GM18907 (cell line): Measurements from ENCODE around the gene ZNF487.
"Not testable (repeated sequence)": the region's sequence is repeated elsewhere in the genome, so short reads cannot be mapped to it uniquely, and the experiment has no call there.

ENCODE experiments used
- ATAC-seq: cut with Tn5 transposase; IDR thresholded peaks from one replicate; pipeline ENCODE4 v1.9.1; 2021; ENCODE audit warnings: mild to moderate bottlenecking, moderate library complexity; ENCODE audit not compliant: unreplicated experiment

Gene ZNF487

DNA sequence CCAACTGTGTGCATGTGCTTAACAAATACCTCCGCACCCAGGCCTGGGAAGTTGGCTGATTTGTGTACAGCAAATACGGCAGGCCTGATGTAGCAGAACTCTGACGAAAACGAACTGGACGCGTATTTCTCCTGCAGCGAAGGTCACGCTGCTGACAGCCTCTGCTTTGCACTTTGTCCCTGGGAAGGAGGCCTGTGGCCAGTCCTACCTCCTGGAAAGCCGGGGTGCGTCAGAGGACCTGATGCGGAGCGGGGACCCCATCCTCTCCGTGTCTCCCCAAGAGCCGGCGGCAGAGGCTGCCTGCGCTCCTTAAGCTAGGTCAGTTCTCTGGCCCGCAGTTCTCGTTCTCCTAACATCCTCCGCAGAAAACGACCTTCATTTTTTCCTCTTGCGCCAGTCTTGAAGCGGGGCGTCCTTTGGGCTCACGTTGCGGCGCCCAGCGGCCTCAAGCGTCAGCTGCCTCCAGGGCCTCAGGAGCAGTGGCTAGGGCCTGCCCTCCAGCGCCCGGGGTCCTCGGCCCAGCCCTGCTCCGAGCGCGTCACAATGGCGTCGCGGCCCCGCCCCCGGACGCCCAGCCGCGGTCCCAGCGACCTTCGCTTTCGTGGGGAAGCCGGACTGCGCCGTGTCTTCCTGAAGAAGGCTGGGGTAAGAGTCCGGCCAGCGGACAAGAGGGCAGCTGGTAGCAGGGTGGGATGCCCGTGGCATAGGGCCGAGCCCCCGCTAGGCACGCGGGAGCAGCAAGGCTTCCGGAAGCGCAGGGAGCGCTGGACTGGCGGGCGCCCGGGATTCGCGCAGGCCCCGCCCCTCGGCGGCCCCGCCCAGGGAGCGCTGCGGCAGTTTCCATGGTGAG, at the start of gene ZNF487:
TSS of gene ZNF487 (plus strand) at position 821 of the 850 bp plus-strand sequence. CDS start 38,703 bp downstream, outside the sequence.
- ATAC-seq: peak; percentile 98

DNA sequence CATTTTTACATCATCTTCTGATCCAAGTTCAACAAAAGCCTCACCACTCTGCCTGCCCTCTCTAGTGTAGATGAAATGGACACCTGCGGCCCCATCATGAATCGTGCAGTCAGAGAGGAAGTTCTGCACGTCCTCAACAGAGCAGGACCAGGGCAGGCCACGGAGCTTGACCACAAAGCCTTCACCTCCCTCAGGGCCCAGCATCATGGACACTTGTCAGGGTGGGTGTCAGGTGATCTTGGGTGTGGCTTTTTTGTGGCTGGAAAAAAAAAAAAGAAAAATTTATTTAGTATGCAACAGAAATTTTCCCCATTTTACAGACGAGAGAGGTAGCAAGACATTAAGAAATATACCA, 49.3 kb upstream of the ZNF487 start:
- no peak for ATAC-seq

DNA sequence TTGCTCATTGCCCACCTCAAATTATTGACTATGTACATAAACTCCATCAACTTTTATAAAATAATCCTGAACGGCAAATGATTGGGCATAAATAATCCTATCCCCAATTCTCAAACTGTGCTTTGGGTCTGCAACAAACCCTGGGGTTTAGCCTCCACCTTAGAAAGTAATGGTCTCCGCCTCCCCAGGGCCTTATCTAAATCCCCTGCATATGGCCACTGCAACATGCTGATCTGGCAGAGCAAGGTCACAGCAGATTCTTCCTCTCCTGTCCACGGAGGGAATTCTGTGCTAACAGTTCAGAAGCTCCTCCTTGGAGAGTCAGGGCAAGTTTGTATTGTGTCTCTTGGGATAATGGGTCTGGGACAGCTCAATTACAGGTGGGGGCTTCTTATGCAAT, 47.0 kb upstream of the ZNF487 start:
- ATAC-seq: no peak

DNA sequence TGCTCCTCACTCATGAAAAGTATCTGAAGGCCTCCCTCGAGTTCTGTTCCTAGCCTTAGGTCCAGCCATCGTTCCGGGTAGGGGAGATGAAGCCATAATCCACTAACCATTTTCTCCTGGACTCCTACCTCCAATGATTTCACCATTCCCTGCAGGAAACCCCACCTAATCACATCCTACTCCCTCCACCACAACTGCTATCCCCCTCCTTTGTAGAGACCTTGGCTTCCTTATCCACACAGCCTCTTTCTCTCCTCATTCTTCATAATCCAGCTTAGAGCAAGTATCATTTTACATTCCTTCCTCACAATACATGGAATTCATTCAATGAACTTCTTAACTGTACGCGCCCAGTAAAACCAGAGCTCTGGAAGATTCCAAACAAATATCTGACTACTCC, 46.6 kb upstream of the ZNF487 start:
- no peak for ATAC-seq

DNA sequence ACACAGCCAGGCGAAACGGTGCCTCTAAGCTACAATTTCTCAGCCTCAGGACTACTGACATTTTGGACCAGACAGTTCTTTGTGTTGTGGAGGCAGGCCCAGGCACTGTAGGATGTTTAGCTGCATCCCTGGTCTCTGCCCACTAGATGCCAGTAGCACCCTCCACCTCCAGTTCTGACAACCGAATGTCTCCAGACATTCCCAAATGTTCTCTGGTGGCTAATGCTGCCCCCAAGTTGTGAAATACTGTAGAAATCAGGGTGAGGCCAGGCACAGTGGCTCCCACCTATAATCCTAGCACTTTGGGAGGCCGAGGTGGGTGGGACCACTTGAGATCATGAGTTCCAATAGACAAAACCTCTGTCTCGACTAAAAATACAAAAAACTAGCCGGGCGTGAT, 46.2 kb upstream of the ZNF487 start:
- ATAC-seq: no peak

DNA sequence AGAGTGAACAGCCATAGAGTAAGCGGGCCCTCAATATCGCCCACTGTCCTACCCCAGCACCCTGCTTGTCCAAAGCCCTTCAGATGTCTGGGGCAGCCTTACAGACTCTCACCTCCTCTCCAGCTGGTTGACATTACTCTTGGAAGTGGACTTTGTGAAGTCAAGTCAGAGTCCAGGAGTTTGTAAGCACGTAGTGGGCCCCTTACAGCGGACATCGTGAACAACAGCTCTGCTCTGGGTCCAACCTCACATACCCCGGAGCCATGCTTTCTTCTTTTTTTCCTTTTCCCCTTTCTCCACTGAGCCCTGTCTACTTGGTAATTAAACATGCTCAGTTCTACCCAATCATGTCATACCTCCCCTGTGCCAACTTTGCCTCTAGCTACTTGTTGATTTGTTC, 45.4 kb upstream of the ZNF487 start:
- ATAC-seq: no peak

DNA sequence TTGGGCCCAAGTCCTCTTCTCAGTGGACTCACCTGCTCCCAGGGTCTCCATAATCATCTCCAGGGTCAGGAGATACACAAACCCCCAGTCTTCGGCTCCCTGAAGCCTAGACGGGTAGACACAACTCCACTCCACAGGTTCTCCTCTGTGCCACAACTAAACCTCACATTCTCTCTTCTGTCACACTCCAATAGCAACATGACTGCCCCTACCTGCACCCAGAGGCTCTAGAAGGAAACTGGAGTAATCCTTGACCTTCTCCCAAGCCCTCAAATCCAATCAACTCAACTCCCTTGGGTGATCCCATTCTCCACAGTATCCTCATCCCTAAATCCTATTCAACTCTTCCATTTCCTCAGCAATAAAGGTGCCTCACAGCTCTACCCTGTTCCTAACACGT, 44.2 kb upstream of the ZNF487 start:
- ATAC-seq: no peak

DNA sequence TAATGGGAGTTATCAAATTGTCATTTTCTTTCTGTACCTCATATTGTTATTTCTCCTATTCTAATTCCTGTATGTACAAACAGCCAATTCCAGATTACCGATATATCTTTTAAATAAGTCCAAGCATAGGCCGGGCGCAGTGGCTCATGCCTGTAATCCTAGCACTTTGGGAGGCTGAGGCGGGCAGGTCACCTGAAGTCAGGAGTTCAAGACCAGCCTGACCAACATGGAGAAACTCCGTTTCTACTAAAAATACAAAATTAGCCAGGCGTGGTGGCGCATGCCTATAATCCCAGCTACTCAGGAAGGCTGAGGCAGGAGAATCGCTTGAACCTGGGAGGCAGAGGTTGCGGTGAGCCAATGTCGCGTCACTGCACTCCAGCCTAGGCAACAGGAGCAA, 43.7 kb upstream of the ZNF487 start:
- ATAC-seq: not testable (repeated sequence)

DNA sequence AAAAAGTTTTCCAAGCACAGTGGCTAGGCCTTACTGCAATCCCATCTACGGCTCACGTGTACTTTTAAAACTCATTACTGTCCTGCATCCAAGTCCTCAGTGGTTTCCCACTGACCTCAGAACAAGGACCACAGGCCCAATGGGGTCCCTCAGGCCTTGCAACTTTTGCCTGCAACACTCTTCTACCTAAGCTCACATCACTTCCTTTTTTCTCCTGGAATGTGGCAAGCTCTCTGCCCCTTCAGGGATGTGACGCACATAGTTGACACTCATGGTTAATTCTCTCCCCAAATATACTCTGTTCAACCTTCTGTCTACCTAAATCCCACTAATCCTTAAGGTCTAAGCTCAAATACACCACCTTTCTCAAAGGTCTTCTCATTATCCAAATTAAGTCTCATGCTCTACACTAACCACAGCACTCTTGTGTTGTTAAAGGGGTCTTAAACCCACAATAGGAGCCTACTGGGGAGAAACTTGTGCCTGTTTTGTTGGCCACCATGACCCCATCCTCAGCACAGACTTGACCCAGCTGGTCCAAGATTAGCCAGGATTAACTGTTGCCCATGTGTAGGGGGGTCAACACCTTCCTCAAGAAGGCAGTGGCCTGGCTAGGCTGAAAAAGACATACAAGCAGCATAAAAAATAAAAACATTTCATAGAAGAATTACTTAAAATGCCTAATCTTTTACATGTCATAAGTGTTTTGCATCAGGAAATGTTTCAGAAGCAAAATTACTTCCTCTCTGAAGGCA, 43.1 kb upstream of the ZNF487 start:
- no peak for ATAC-seq

DNA sequence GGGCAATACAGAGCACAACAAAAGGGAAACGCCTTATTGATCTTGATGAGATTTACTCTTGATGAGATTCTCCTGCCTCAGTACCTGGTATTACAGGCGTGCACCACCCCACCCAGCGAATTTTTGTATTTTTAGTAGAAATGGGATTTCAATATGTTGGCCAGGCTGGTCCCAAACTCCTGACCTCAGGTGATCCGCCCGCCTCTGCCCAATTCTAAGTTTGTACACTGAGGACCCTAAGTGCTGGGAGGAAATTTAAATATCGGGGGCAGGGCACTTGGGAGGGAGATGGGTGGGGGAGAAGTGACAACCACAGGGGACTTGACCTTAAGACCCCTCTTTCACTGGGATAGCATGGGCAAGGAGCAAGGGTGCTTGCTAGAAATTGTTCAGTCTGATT, 42.0 kb upstream of the ZNF487 start:
- no peak for ATAC-seq

DNA sequence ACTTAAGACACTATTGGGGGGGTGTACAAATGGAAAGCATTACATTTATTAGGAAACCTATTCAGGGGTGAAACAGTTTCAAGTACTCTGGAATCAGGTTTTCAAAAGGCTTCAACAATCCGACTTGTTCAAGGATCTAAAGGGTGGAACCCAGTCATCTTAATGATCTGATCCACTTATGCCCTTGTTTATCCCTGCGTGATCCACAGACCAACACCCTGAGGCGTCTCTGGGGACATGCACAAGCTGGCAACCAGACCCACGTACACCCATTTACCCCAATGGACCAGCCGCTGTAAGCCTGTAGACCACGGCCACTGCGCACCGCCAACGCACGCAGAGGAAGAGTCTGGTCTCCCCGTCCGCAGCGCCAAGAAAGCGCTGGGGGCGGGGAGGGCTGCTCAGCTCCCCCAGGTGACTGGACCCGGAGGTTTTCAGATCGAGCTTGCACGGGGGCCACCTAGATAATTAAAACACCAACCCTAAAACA, 41.3 kb upstream of the ZNF487 start:
- no peak for ATAC-seq

DNA sequence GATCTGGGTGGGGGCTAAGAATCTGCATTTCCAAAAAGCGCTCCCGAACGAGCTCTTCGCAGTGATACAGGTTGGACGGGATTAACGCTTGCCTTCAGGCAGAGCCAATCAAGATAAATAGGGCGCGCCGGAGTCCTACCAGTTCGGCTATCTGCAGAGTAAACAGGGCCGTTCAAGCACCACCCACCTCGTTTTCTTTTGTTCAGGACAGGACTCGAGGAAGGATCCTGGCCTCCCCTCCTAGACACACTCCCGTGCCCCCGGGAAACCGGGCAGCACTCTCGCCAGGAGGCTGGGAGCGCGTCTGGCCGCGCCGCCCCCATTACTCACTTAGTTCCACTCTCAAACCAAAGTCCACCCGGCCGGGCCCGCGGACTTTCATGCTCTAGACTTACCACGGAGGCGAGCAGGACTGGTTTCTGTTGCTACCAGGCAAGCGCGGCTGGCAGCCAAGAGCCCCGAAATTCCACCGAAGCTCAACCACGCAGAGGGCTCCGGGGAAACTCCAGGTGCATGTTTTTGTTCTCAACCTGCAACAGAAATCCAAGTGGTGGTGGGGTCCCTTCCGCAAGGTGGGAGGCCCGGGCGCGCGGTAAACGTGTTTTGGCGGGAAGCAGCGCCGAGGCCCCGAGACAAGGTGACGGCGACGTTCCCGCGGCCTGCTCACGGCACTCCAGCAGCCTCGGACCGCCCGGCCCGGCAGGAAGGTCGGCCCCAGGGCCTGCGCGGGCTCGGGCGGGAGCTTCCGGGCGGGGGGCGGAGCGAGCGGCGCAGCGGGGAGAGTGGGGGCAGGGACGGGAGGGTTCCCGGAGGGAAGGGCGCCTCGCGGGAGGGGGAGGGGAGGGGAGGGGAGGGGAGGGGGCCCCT, 40.6 kb upstream of the ZNF487 start:
- peak; percentile 55 for ATAC-seq

DNA sequence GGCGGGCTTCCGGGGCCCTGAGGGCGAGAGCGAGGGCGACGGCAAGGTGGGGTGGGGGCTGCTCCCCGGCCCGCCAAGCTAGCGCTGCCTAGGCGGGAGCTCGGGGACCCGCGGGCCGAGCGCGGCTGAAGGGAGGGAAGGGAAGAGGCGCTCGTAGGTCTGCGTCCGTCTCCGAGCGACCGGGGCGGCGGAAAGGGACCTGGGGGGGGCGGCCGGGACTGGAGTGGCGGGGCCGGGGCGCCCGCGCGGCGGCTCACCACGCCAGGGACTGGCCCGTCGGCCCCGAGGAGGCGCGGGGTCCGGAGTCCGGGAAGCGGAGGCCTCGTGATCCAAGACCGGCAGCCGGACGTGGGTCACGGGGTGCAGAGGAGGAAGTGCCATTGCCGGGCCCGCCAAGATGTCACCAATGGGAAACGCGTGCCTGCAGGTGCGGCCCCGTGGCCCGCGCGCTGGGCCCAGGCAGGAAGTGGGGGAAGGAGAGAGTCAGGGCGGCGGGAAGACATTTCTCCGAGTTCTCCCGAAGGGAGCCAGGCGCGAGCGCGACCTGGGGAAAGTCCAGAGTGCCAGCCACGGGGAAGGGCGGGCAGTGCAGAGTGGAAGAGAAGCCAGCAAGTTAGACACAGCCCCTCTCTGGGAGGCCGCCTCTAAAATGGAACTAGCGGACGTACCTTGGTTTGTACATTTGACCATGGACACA, 39.8 kb upstream of the ZNF487 start:
- peak; percentile 89 for ATAC-seq

DNA sequence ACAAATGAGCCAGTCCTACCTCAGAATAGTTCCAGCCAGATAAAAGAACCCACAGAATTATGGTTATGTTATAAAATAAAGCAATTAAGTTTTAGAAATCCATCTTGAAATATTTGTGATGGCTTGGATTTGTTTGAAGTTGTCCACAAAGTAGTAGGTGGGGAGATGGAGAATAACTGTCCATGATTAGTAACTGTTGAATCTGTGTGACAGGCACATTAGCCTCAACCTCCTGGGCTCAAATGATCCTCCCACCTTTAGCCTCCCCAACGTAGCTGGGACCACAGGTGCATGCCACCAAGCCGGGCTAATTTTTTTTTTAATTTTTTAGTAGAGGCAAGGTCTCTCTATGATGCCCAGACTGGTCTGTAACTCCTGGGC, 38.0 kb upstream of the ZNF487 start:
- ATAC-seq: no peak

DNA sequence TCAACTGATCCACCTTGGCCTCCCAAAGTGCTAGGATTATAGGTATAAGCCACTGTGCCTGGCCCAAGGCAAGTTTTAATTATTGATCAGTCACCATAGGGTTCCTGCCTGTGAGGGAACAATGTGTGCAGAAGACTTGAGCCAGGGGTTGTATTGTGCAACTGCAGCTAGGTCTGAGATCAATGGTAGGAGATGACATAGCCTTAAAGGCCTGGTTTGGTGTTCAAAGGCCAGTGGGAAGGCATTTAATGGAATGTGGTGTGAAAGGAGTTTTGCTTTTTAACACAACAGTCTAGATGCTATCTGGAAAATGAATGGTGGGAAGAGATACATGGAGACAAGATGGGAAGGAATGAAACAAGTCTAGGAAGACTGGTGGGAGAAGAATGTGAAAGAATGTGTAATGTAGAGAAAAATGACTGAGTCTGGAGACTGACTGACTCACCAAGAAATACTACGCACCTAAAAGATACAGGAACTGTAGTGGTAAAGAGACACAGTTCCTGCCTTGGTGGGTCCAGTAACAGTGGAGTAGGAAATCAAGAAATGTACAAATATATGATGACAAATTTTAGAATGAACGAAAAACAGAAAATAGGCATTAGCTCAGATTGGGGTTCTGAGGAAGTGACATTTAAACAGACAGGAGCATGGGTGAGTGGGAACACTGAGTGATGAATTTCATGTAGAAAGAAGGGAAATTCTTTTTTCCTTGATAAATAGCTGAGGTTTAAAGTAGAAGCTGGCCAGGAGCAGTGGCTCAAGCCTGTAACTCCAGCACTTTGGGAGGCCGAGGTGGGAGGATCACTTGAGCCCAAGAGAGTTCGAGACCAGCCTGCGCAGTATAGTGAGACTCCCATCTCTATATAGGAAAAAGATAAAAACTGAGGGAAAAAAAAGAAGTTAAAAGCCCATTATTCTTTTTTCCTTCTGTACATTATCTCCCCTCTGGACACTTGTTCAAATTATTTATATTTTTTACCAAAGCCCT, 37.3 kb upstream of the ZNF487 start:
- no peak for ATAC-seq

DNA sequence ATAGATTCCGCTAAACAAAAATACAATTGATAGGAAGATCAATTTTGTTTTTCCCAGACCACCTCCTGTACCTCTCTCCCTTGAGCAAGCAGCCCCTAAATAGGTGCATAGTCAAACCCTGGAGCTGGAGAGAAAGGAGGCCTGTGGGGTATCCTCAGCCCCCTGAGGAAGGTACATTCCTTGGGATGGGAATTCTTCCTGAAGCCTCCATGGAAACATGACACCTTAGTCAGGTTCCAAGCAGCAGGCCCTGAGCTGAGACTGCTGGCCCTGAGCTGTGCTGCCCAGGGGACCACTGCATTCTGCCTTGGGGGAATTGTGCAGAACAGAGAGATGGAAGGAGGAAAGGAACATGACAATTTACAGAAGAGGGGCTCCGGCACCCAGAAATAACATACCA, 35.3 kb upstream of the ZNF487 start:
- ATAC-seq: no peak

DNA sequence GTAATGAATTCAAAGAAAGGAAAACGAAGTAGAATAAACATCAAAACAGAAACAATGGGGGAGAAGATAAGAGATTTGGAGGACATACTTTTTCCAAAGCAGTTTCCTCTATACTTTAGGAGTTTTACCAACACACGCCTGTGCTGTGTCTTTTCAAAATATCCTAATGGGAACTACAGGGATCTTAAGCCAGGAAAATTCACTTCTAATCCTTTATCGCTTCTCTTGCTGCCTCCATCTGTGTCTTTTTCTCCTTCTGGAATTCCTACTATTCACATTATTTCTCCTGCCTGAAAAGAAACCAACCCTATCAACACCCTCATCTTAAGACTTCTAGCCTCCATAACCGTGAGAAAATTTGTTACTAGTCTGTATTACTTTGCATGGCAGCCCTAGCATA, 34.7 kb upstream of the ZNF487 start:
- no peak for ATAC-seq

DNA sequence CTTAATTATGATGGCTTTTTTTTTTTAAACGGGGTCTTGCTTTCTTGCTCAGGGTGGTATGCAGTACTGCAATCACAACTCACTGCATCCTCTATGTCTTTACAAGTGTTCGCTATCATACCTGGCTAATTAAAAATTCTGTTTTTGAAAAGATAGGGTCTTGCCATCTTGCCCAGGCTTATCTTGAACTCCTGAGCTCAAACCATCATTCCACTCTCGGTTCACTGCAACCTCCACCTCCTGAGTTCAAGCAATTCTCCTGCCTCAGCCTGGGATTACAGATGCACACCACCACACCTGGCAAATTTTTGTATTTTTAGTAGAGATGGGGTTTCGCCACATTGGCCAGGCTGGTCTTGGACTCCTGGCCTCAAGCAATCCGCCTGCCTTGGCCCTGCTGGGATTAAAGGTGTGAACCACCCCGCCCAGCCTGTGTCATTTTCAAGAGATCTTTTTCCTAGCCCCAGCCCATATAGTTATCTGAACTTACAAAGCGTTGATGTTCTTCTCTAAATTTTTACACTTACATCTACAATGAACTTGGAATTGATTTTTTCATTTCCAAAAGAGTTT, 33.9 kb upstream of the ZNF487 start:
- no peak for ATAC-seq
